Vagina (tissue), 2 donors: Measurements from ENCODE around the gene ACO1.

ENCODE experiments used
- POLR2A ChIP-seq, 2 donors: fragments of 450-650 bp; IDR thresholded peaks; one replicate each; pipeline ENCODE4 v1.6.1; 2017; ENCODE audit warnings: antibody characterized with exemption in 2 of 2, mild to moderate bottlenecking in 2 of 2, moderate library complexity in 2 of 2
- POLR2AphosphoS5 ChIP-seq, 2 donors: sonication (generic); formaldehyde crosslinking; IDR thresholded peaks; one replicate each; pipeline ENCODE4 v1.9.0; 2017; ENCODE audit warnings: antibody characterized with exemption in 2 of 2, mild to moderate bottlenecking in 2 of 2, low read depth in 1 of 2; ENCODE audit not compliant: insufficient read depth in 1 of 2
- TF ChIP-seq, protein P1 (sequence below), 3 experiments: fragments of 450-650 bp in 2 of 3; fragments of 200-600 bp in 1 of 3; sonication (generic) in 1 of 3; IDR thresholded peaks; one replicate each; pipeline ENCODE4 v1.5.1; 2017 to 2019; ENCODE audit warnings: antibody characterized with exemption in 3 of 3, mild to moderate bottlenecking in 2 of 3, moderate library complexity in 2 of 3

DNA sequence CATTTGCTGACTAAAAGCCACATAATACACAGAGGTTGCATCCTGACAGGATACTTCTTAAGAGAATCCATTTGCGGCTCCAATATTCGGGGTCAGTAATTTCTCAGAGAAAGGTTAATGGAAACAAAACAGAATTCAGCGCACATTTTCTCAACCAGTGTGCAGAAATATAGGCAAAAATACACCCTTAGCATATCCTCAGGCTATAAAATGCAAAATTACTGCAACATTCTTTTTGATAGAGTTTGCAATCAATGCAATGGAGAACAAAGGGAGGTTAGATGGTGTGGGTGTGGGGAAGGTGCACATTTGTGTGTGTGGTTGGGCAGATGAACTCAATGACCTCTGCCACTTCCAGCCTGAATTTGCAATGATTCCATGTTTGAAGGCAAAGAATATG is 35.4 kb upstream of the ACO1 start:
- TF ChIP-seq, protein P1, sequence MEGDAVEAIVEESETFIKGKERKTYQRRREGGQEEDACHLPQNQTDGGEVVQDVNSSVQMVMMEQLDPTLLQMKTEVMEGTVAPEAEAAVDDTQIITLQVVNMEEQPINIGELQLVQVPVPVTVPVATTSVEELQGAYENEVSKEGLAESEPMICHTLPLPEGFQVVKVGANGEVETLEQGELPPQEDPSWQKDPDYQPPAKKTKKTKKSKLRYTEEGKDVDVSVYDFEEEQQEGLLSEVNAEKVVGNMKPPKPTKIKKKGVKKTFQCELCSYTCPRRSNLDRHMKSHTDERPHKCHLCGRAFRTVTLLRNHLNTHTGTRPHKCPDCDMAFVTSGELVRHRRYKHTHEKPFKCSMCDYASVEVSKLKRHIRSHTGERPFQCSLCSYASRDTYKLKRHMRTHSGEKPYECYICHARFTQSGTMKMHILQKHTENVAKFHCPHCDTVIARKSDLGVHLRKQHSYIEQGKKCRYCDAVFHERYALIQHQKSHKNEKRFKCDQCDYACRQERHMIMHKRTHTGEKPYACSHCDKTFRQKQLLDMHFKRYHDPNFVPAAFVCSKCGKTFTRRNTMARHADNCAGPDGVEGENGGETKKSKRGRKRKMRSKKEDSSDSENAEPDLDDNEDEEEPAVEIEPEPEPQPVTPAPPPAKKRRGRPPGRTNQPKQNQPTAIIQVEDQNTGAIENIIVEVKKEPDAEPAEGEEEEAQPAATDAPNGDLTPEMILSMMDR (IDR thresholded peaks at IDR 0.05): no peak
- no peak for TF ChIP-seq POLR2A (IDR thresholded peaks at IDR 0.05)
- TF ChIP-seq POLR2AphosphoS5 (IDR thresholded peaks at IDR 0.05; ENCODE audit: insufficient read depth in 1 of 2, low read depth in 1 of 2): no peak
